T-helper 2 cell treated with Interferon-gamma antibody and Interleukin-4, amounts not matched to agents 100 ng/mL and 5 ng/mL, for 36 hours (primary cell): ENCODE data around the gene MRPS31. TPM values are rescaled to one million over a fixed set of nuclear protein-coding genes. Genes with fewer than 3 reads are reported as not detected.

Experiments used
- intact Hi-C: fragments of 100-400 bp; cut with micrococcal nuclease; formaldehyde crosslinking; loops from one replicate; pipeline ENCODE4 v1.15.1; 2023
- total RNA-seq: library from RNA; stranded (reverse); gene quantifications from 2 replicates; pipeline ENCODE4 v1.2.3, GENCODE V29; 2022

The MRPS31 gene
- total RNA-seq, 1 donor from 2014 or later: 32.3 TPM

GRCh38 chr13:40679480-40679985, 91.5 kb downstream of the MRPS31 start:
- intact Hi-C loops: no loop called here

Other genes starting within 250 kb of the MRPS31 start
- 31.5 and 31.7 TPM in 2 replicates for gene FOXO1, start 104.5 kb downstream of the MRPS31 start, total RNA-seq
- gene SLC25A15, start 18.4 kb upstream of the MRPS31 start, total RNA-seq: 14.2 and 17.4 TPM in 2 replicates
- 116 and 117 TPM in 2 replicates for gene ELF1, start 248.1 kb upstream of the MRPS31 start, total RNA-seq